Mesenteric fat pad (tissue), 1 donor: ENCODE data around the gene FGF10. TPM values are rescaled to one million over a fixed set of nuclear protein-coding genes. Genes with fewer than 3 reads are reported as not detected.

Source experiments
- DNase-seq: peaks from one replicate; pipeline ENCODE4 v3.0.0-alpha.2; 2020; ENCODE audit warnings: low spot score
- total RNA-seq: library from RNA; stranded (reverse); fragmentation: NEBNext Ultra II Directional; extraction: Animal tissue kit (Norgen Biotek cat#: 25700); gene quantifications from one replicate; pipeline ENCODE4 v1.2.1, GENCODE V29; 2021
- donor health status: DM: yes; HTN: yes; CAD: no.

The FGF10 gene
- total RNA-seq, 1 donor from 2014 or later = 24.0 TPM

DNA sequence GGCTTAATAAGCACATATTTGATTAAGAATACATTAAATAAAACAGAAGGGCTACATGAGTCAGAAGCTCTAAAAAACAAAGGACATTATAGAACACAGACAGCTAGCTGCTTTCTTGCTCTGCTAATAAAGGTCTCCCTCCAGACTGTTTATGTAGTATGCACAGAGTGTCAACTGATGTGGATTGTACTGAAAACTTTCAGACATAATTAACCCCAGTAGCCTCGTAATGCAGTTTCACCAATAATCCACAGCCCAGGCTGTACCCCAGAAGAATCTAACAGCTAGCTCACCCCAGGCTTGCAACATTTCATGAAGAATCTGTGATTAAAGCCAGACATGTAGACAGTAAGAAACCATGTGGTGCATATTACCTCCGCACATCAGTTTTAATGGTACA is 30.8 kb downstream of the FGF10 start:
- DNase-seq = no peak

DNA sequence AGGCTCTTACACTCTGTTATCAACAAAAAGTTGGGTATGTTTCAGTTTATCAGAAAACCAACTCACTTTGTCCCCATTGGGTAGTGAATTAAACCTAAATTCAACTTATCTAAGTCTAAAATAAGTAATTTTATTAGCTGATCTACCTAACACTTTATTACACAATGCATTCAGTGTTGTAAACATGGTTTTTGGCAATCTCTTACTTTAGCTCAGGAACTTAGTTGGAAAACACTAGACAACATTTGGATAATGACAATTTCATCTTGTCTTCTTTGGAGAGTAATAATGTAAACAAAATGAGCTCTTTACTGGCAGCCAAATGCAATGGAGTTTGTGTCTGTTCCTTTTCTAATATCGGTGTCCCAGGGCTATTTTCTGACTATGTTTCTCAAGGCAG is 33.0 kb downstream of the FGF10 start:
- DNase-seq = no peak

DNA sequence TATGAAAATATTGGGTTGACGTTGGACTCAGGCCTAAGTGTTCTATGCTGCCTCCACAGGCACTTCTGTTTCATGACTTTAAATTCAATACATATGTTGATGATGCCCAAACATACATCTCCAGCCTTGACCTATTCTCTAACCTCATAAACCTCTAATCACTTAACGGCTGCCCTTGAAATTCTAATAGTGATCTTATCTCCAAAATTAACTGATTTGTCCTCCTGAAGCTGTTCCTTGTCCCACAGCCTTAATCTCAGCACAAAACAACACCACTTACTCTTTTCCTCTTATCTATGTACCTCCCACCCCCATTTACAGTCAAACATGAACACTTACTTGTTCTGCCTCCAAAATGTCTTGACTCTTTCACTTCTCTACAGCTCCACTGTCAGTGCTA is 43.3 kb downstream of the FGF10 start:
- no peak for DNase-seq

DNA sequence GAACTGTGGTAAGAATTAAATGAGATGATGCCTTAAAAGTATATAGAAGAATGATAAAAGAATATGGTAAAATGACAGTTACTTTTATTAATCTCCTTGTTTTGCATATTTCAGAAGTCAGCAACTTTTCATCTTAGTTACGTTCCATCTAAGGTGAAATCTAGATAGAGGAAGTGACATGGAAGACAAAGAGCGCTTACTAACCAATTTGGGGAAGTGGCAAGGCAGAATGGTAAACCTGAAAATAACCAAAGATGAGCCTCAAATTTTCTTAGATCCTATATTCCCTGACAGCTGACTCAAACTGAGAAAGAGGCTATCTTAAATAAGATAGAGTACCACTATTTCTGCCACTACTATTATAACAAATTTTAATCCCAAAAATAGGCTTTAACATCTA is 52.5 kb downstream of the FGF10 start:
- no peak for DNase-seq

DNA sequence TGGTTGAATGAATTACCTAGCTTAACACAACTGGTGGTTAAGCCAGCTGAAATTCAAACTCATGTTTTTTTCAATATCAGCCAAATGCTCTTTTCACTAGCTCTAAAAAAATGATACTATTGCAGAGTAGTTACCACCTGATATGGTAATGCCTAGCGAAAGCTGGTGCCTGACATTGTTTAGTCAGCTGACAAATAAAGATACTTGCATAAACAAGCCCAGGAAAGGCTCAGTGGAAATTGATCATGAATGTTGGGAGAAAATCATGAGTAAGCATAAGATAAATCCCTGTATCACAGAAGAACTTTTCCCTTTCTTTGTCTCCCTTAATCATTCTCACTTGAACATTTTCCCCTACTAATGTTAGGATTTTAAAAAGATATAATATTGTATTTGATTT is 54.6 kb downstream of the FGF10 start:
- DNase-seq = no peak

DNA sequence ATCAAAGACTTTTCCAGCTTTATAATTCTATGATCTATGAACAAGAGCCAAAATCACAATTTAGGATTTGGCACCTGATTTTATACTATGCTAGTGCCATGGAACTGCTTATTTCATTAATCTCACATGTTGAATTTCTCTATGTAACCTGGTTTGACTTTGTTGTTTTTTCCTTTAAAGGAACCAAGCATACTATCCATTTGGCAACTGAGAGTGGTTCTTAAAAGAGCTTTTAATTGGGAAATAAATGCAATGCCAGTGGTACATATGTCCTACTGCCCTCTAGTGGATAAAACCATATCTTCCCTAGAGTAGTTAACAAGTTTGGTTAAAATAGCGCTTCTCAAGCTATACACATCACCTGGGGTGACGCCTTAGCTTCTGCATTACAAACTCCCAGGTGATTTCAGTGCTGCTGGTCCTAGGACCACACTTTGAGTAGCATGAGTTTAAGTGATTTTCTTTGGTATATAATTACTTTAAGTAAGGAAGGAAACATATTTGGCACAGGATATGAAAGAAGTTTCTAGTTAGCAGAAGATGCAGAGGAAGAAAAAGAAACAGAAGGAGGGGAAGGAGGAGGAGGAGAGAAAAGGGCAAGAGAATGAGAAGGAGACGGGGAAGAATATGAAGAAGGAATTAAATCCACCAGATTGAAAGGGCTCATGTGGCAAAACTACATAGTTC is 56.8 kb downstream of the FGF10 start:
- no peak for DNase-seq

DNA sequence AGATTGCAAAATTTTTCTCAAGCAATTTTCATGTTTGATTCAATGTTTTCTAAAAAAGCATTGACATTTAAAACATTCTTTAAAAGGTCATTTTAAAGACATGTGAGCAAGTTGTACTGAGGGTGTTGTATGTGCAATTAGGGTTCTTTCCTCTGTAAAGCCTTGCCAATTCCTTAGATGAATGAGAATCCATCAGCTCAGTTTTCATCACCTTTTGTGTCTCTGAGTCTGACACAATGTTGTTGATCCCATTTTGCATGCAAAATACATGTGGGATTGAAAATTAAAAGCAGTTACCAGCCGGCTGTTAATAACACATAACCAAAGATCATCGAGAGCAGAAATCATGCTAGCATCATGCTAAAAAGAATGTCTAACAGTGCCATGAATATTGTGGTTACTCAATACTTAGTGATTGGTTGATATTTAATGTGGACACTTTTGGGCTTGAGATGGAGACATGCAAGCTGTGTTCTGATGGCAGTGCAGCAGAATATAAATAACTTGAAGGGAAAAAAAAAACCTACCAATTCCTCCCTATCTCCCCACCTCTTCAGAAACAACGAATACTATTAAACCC is 57.7 kb downstream of the FGF10 start:
- DNase-seq = no peak

DNA sequence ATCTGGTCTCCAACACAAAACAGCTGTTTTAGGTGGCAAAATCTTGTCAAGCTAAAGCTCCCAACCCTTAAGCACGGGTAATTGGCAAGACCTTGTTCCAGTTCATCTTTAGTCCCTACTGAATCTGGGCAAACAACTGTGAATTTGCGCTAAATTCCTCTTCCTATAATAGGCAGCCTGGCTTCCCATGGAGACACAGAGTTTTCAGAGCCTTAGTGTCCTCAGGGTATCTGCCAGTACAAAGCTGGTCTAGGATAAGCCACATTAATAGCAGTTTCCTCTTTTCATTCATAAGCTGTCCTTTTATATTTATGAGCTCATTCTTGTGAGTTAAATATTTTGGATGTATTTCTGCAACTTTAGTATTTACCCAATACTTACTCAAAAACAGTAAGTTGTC is 59.5 kb downstream of the FGF10 start:
- DNase-seq = no peak

DNA sequence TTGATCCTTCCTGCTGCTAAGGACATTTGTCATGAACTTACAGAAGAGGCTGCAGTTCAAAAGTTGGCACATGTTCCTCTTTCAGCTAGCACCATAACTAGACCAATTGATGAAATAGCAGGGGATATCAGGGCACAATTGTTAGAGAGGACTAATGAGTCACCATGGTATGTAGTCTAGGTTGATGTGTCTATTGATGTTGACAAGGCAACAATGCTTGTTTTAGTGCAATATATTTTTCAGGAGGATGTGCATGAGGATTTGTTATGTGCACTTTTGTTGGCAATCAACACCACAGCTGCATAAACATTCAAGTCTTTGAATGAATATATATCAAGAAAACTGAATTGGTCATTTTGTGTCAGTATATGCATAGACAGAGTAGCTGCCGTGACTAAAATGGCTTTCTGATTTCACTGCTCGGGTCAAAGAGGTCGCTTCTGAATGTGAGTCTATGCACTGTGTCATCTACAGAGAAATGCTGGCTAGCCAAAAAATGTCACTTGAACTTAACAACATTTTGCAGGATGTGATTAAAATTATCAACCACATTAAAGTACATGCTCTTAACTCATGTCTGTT is 68.0 kb downstream of the FGF10 start:
- no peak for DNase-seq

DNA sequence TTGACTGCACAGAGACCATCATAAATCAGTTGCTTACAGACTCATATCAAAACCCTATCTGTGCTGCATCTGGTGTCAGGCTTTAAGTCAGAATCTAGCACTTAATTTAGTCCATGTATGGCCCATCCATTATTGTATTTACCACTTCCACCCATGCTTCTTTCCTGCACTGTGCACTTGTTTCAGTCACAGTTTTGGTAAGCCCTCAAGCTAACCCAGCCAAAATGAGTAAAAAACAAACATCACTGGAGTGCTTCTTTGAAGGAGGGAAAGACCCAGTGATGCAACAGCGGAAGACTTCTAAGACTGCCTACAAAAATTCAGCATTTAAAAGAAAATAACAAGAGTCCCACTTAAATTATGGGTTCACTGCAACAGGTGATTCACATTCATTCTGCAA is 69.0 kb downstream of the FGF10 start:
- no peak for DNase-seq

DNA sequence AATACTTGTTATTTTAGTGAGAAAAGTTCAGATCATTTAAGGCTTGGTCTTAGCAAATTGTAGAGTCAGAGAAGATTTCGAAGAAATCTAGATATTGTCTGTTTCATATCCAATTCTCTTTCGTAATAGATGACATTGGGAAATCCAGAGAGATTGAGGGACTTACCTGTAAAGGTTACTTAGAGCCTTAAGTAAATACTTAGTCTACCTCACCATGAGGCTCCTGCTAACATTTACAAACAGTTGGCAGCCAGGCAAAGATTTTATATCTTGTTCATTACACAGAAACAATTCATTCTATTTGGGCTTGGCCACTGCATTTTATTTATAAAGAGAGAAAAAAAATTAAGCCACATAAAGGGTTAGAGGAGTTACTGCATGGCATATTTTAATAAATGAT is 70.3 kb downstream of the FGF10 start:
- DNase-seq = no peak

DNA sequence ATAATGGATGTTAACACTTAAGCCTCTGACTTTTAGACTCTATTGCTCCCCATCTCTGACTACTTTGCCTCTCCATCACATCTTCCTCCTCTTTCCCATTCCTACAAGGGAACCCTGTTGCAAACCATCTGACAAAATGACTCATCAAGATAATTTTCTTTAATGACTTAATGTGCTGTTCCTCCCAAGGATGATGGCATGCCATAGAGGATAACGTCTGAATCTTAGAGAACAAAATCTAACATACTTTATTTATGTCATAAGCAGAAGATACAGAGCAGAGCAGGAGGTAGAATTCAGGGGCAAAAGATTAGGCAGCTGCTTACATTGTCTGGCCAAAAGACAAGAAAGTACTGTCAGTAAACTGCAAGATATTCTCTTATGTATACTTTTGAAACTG is 76.8 kb downstream of the FGF10 start:
- DNase-seq = no peak

DNA sequence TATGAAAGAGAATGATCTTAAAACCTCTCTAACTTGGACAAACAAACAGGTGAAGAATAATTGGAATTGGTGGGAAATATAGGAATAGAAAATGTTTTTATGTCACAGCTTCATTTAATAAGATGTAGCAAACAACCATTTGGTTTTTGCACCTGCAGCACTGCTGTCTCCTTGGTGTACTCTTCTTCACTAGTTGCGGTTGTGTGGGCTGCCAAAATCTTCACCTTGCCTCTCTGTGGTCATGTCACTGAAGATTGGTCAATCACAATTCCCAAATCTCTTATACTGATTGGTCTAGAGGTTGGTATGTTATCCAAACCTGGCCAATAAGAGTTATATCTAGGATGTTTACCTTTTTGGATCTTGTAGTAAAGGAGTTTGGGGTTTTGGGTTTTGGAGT is 88.7 kb downstream of the FGF10 start:
- no peak for DNase-seq

DNA sequence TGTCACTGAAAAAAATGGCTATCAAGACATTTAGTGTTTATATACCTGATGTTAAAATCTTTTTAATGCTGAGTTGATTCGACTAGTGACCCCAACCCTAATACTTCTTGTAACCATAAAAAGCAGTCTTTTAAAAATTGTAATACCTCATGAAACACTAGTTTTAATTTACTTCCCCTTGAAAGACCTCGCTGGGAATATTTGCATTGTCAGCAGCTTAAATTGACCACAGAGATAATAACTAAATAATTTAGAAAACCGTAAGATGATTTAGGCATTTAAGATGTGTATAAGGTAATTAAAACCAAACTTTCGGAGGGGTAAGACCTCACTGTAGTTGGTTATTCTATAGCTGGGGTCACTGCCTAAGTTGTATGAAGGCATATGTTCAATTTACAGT is 89.8 kb downstream of the FGF10 start:
- no peak for DNase-seq

DNA sequence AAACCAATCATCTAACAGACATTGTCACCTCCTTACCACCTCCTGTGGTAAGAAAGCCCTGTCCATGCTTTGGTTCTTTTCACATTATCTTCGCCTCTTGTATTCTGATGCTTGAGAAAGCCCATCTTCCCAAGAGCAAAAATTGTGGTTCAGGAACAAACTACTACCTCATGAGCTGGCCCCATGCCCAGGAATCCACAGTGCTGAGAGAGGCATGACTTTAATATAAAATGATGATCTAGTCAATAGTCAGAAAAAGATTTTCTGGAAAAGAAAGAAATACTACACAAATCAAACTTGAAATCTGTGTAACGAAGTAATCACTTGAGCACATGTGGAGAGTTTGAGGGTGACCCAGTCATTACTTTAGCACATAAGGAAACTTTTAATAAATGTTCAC is 94.7 kb downstream of the FGF10 start:
- no peak for DNase-seq

DNA sequence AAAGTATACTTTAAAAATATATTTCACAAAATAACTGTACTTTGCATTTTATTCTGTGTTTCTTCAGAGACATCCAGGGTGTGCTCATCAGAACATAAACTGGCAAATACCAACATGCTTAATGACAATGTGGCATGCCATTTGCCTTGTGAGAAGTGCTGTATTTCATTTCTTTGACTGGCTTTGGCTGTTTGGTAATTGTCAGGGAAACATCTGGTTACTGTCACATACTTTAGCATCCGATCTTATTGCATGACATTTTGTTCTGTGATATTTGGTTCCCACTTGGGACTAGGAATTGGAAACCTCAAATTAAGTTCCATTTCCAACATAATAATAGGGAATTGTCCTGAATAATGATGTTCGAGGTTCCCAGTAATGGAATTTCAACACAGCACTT is 96.5 kb downstream of the FGF10 start:
- no peak for DNase-seq

DNA sequence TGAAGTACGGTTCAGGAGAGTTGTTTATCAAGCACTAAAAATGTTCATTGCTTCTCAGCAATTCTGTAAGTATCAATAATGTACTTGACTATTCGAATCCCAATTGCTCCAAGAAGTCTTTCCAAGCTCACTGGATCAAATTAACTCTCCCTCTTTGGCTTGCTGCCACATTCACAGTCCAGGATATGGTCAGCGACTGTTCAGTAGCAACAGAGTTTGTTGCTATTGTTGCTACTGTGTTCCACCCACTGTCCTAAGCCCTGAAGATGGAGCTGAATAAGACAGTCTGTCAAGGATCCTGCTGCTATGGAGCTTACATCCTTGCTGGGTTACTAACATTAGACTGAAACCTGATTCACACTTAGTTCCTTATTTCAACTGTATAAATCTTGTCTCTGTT is 110.8 kb downstream of the FGF10 start:
- DNase-seq = no peak

DNA sequence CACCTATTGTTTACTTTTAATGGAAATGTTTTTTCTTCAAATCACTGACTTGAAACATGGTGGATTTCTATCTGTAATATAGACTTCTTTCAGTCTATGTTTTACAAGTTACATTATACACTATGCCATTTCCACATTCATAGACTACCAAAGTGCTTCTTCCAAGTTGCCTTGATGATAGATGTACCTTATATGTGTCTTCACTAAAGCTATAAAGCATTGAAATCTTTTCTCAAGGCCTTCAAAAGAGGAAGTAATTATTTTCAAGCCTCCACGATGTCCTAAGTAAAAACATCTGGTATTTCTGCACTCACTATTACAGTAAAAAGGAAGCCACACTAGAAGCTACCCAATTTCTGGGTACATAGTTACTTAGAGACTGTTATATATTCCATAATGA is 113.3 kb downstream of the FGF10 start:
- DNase-seq = no peak

DNA sequence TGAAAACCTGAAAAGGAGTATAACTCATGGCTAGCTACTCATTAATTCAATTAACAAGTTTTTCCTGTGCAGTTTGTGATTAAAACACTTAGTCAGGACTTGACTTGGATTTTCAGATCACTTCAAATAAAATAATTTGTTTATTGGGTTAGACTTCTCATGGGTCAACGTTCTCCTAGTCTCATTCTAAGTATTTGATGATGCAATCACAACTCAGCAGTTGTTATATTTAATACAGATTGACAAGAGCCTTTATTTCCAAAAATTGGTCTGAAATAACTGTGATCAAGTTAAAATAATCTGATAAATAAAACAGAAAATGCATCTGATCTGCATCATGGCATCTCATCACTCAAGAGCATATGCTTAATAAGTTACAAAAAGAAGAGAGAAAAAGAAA is 113.9 kb downstream of the FGF10 start:
- no peak for DNase-seq

DNA sequence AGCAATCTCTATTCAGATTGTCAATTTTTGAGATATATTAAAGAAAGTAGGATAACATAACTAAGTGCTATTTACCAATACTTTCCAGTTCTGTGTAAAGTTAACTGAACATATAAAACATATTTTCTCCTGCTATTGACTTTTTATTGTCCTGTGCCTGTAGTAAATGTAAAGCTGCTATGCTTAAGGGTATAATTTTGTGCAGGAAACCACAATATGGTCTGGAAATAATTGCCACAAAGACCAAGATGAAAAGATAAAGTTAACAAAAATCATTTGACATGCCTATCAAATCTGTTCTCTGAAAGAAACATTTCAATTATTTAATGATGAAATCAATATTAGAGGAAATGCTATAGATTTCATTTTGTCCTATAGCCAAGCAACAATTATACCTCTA is 121.3 kb downstream of the FGF10 start:
- DNase-seq = no peak

DNA sequence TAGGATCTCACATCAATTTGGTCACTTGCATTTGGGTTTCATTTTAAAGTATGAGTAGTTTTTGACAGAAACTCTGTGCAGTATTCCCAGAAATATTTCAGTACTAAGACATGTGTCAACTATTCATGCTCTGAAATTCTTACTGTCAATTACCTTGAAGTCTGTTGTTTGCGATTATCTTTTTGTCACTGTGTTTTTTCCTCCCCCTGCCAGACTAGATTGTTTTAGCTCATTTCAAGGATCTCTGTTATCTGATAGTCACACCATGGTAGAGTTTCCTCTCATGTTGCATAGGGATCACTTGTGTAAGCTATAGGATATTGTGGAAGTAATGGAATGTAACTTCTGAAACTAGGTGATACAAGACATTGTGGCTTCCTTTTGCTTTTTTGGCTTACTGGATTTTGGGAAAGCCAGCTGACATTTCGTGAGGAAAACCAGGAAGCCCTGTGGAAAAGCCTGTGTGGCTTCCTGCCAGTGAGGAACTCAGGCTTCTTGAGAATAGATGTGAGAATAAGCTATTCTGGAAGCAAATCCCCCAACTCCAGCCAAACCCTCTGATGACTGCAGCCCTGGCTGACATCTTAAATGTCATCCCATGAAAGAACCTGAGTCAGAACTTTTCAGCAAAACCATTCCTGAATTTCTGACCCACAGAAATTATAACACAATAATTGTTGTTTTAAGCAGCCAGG is 122.2 kb downstream of the FGF10 start:
- no peak for DNase-seq

DNA sequence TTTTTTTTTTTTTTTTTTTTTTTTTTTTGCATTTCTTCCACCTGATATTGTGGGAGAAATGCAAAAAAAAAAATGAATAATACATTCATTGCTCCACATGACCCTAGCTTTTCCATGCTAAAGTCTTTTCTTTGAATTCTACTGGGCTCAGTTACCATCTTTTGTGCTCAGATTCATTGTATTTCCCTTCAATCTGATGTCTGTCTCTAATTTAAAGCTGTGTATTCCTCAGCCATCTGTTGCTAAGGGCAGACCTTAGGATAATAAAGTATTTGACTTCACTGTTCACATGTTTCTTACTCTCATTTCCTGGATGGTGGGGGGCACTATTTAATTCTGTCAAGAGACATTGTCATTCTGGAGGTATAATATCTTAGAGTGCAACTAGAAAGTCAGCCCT is 123.5 kb downstream of the FGF10 start:
- DNase-seq = no peak

DNA sequence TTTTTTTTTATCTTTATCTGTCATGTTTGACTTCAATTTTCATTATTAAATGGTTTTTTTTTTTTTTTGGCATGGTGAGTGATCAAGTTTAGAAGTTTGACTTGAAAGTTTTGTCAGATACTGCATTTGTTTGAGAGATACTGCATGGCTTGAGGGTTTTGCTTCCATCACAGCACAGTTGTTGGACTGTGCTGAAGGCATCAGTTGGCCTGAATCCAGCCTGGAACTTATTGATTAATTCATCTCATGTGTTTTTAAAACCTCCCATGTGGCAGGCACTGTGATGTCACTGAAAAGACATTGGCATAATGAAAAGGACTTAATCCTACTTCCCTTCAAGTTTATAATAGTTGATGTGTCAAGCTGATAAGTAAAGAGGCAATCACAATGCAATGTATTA is 128.4 kb downstream of the FGF10 start:
- no peak for DNase-seq
